ENCODE measurements around the gene RAPGEF4. TPM values are rescaled to one million over a fixed set of nuclear protein-coding genes. Genes with fewer than 3 reads are reported as not detected.

Gene RAPGEF4
- total and polyA plus RNA-seq, 2 of the 13 experiments (the other 11 are each of a cell fraction or from before 2014, with no cell fraction given) = 0.78 to 0.91 TPM

DNA sequence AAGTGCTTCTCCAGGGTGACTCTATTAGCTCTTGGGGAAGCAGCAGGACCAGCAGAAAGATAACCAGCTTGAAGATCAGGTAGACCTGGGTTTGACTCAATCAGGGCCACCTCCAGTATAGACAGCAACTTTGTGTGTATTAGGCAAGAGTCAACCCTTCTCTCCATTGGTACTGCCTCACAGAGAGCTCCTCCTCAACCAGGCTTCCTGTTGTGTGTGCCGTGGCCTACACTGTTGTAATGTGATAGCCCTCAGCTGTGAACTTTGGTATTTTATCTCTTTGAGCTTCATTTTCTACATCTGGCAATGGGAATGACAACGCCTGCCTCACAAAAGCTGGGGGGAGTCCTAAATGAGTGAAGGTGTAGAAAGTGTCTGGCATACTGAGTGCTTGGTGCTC, 323.0 kb downstream of the RAPGEF4 start (continued):
- TF ChIP-seq, protein P1, sequence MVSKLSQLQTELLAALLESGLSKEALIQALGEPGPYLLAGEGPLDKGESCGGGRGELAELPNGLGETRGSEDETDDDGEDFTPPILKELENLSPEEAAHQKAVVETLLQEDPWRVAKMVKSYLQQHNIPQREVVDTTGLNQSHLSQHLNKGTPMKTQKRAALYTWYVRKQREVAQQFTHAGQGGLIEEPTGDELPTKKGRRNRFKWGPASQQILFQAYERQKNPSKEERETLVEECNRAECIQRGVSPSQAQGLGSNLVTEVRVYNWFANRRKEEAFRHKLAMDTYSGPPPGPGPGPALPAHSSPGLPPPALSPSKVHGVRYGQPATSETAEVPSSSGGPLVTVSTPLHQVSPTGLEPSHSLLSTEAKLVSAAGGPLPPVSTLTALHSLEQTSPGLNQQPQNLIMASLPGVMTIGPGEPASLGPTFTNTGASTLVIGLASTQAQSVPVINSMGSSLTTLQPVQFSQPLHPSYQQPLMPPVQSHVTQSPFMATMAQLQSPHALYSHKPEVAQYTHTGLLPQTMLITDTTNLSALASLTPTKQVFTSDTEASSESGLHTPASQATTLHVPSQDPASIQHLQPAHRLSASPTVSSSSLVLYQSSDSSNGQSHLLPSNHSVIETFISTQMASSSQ (IDR thresholded peaks at IDR 0.05; ENCODE audit: low read depth) = no peak
- TF ChIP-seq, protein P1 (CRISPR knock-in tag; IDR thresholded peaks at IDR 0.05; ENCODE audit: borderline replicate concordance) = no peak
- TF ChIP-seq ZBTB7B (CRISPR knock-in tag; IDR thresholded peaks at IDR 0.05) (no peak), NPAS2 (CRISPR knock-in tag; IDR thresholded peaks at IDR 0.05; ENCODE audit: borderline replicate concordance) (no peak), SP2 (CRISPR knock-in tag; IDR thresholded peaks at IDR 0.05) (no peak), KDM5A (IDR thresholded peaks at IDR 0.05; ENCODE audit: borderline replicate concordance, low read length) (no peak), SYNCRIP (IDR thresholded peaks at IDR 0.05; ENCODE audit: insufficient read depth, low read depth, low read length) (no peak), ZNF292 (CRISPR knock-in tag; IDR thresholded peaks at IDR 0.05; ENCODE audit: borderline replicate concordance, low read depth) (no peak), ZNF33A (CRISPR knock-in tag; IDR thresholded peaks at IDR 0.05; ENCODE audit: borderline replicate concordance) (no peak), MTA1 (CRISPR knock-in tag; IDR thresholded peaks at IDR 0.05; ENCODE audit: borderline replicate concordance) (no peak), ZNF264 (CRISPR knock-in tag; IDR thresholded peaks at IDR 0.05) (no peak), KMT2A (CRISPR knock-in tag; IDR thresholded peaks at IDR 0.05) (no peak), PHB2 (IDR thresholded peaks at IDR 0.05; ENCODE audit: partially characterized antibody) (no peak), HOXA9 (CRISPR knock-in tag; IDR thresholded peaks at IDR 0.05; ENCODE audit: borderline replicate concordance) (no peak), WIZ (CRISPR knock-in tag; IDR thresholded peaks at IDR 0.05) (no peak)
- TF ChIP-seq, protein P2, sequence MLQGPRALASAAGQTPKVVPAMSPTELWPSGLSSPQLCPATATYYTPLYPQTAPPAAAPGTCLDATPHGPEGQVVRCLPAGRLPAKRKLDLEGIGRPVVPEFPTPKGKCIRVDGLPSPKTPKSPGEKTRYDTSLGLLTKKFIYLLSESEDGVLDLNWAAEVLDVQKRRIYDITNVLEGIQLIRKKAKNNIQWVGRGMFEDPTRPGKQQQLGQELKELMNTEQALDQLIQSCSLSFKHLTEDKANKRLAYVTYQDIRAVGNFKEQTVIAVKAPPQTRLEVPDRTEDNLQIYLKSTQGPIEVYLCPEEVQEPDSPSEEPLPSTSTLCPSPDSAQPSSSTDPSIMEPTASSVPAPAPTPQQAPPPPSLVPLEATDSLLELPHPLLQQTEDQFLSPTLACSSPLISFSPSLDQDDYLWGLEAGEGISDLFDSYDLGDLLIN (CRISPR knock-in tag; IDR thresholded peaks at IDR 0.05; ENCODE audit: borderline replicate concordance) = no peak
- TF ChIP-seq, protein P3, sequence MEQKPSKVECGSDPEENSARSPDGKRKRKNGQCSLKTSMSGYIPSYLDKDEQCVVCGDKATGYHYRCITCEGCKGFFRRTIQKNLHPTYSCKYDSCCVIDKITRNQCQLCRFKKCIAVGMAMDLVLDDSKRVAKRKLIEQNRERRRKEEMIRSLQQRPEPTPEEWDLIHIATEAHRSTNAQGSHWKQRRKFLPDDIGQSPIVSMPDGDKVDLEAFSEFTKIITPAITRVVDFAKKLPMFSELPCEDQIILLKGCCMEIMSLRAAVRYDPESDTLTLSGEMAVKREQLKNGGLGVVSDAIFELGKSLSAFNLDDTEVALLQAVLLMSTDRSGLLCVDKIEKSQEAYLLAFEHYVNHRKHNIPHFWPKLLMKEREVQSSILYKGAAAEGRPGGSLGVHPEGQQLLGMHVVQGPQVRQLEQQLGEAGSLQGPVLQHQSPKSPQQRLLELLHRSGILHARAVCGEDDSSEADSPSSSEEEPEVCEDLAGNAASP (CRISPR knock-in tag; IDR thresholded peaks at IDR 0.05; ENCODE audit: borderline replicate concordance) = no peak
- TF ChIP-seq, protein P4, sequence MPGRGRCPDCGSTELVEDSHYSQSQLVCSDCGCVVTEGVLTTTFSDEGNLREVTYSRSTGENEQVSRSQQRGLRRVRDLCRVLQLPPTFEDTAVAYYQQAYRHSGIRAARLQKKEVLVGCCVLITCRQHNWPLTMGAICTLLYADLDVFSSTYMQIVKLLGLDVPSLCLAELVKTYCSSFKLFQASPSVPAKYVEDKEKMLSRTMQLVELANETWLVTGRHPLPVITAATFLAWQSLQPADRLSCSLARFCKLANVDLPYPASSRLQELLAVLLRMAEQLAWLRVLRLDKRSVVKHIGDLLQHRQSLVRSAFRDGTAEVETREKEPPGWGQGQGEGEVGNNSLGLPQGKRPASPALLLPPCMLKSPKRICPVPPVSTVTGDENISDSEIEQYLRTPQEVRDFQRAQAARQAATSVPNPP (CRISPR knock-in tag; IDR thresholded peaks at IDR 0.05) = no peak
- TF ChIP-seq, protein P5, sequence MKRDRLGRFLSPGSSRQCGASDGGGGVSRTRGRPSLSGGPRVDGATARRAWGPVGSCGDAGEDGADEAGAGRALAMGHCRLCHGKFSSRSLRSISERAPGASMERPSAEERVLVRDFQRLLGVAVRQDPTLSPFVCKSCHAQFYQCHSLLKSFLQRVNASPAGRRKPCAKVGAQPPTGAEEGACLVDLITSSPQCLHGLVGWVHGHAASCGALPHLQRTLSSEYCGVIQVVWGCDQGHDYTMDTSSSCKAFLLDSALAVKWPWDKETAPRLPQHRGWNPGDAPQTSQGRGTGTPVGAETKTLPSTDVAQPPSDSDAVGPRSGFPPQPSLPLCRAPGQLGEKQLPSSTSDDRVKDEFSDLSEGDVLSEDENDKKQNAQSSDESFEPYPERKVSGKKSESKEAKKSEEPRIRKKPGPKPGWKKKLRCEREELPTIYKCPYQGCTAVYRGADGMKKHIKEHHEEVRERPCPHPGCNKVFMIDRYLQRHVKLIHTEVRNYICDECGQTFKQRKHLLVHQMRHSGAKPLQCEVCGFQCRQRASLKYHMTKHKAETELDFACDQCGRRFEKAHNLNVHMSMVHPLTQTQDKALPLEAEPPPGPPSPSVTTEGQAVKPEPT (CRISPR knock-in tag; IDR thresholded peaks at IDR 0.05; ENCODE audit: low read depth) = no peak

Measured in HepG2 (cell line).